Erythroblast (primary cell): ENCODE results near the gene MT1B.

Source experiments
- GATA1 ChIP-seq: IDR thresholded peaks from 2 replicates; pipeline ENCODE4 v1.6.1; 2011; ENCODE audit warnings: low read depth, mild to moderate bottlenecking, control low read depth, low read length, moderate library complexity
- POLR2A ChIP-seq: IDR thresholded peaks from 2 replicates; pipeline ENCODE4 v1.6.1; 2011; ENCODE audit warnings: mild to moderate bottlenecking, low read length

- TF ChIP-seq POLR2A (no peak), GATA1 (no peak)
Observed at GRCh38 chr16:56634715-56635440, 16.8 kb upstream of the MT1B start.
